Measurements from ENCODE around the gene THPO.

The THPO gene

DNA sequence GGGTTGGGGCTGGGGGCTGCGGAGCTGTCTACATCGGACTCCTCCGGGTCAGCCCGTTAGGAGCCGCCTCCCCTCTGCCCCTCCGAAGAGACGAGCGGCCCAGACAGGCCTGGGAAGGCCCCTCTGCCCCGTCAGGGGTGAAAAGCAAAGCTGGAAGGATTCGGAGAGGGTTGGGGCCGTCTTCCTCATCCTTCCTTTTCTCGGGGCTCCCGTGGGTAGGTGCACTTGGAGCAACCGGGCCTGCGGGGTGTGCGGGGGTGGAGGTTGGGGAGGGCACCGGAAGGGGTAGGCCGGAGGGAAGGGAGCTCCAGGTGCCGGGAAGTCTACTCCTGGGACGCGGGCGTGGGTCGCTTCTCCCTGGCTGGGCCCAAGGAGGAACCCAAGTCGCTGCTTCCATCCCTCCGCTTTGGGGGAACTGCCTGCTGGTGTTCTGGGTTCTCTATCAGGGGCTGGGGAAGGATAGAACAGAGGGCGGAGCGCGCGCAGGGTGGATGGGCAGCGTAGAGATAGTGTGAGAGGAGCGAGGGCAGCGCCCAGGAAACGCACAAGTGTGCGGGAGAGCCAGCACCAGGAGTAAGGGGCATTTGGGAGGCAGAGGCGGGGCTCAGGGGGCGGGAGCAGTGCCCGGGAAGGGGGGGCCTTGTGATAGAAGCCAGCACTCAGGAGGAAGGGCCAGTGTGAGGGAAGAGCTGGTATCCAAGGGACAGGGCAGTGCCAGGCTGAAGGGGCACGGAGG lies 15.9 kb downstream of the THPO start:
- peak; percentile 41 for DNase-seq

DNA sequence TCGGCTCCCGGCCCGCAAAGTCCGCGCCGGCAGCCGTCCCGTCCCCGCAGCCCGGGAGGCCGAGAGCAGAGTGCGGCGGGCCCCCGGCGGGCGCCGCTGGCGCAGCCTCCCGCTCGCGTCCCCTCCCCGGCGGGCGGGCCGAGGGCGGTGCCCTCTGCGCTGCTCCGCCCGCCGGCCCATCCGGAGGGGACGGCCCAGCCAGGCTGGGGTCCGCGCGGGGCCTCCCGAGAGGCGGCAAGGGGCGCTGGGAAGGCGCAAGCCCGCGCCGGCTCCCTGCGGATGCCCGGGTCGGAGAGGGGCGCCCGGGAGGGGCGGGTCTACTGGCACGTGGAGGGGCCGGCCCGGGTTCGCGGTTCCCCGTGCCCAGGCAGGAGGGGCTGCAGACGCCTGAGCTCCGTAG lies 16.5 kb downstream of the THPO start, which contains the start of the genes CLCN2 and POLR2H:
TSS of gene CLCN2 (minus strand) at position 74 of the 400 bp plus-strand sequence. CDS start 126 bp downstream, outside the sequence.
TSS of gene POLR2H (plus strand) at position 179 of the 400 bp plus-strand sequence. CDS start 1,783 bp downstream, outside the sequence.
- DNase-seq = peak; percentile 24

DNA sequence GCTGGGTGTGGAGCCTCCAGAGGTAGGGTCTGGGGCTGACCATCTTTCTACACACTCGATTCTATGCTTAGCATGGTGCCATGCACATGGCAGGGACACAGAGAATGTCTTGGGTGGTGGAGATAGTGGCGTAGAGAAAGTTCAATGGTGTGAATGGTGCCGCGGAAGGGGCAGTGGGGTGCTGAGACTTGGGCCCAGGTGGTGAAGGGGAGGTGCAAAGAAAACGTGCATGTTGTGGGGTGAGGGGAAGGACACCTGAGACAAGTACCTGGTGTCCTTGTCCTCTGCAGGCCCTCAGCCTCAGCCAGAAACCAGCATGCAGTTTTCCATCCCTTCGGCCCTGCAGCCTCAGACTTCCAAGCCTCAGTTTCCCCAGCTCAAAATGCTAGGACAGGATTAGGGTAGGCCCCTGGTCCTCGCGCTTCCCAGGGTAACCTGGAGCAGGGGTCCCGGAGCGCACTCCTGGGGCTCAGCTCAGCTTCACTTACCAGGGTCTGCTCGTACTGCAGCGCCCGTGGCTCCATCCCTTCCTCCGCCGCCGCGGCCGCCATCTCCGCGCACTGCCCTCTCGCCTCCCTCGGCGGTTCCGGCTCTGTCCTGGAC lies 17.0 kb downstream of the THPO start:
- DNase-seq = no peak

- DNase-seq = no peak
Measured at GRCh38 chr3:184360070-184360928, 17.7 kb downstream of the THPO start.

DNA sequence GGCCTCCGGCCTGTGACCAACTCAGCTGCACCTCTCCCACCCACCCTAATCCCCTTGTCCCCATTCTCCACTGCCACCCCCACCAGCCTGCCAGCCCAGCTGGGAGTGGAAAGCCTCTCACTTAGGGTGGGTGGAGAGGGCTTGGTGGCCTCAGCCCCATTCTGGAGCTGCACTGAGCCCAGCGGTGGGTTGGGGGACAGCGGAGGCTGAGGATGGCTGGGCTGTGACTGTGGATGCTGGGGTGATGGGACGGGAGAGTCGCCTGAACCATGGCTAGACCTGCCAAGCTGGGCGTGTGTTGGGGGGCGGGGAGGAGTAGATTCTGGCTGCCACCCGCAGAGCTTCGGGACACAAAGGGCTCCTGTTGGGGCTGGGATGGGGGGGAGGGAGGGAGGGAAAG lies 18.4 kb downstream of the THPO start:
- DNase-seq = no peak

DNA sequence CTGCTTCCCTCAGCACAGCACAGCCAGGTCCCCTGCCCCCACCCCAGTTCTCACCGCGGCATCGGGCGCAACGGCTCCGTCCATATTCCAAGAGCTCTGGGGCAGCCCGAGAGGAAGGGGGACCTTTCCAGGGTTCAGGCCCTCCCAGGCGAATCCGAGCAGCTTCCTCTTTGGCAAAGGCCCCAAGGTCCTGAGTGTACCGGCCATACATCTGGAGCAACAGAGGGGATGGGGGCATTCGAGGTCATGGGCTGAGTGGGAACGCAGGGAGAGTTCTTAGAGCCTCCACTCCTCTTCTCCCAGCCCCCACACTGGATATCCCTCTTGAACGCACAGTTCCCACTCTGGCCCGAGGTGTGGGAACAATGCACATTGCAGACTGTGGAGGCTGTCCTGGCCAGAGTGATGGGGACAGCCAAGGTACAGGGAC lies 19.1 kb downstream of the THPO start:
- DNase-seq = no peak

DNA sequence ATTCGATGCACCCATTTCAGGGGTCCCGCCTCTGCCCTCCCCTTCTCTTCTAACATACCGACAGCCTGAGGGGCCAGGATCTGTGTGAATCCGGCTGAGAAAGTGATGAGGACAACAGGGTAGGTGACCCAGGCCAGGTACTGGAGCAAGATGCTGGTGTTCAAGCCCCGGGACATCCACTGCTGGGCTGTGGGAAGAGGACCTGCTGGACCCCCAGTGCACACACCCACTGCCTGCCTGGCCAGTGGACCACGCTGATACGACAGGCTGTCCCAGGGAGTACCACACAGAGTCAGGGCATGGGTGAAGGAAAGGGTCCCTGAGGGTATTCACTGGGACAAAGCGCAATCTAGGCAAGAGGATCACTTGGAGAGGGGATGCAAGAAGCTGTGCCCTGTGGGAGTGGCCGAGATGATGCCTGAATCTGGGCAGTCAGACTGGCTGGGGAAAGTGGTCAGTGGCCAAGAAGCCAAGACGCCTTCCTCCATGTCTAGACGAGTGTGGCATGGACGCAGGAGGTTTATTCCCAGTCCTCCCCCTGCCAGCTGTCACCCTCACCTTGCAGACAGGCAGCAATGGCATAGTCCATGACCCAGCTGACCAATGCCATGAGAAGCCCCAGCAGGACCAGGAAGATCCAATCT lies 19.8 kb downstream of the THPO start:
- DNase-seq = no peak

DNA sequence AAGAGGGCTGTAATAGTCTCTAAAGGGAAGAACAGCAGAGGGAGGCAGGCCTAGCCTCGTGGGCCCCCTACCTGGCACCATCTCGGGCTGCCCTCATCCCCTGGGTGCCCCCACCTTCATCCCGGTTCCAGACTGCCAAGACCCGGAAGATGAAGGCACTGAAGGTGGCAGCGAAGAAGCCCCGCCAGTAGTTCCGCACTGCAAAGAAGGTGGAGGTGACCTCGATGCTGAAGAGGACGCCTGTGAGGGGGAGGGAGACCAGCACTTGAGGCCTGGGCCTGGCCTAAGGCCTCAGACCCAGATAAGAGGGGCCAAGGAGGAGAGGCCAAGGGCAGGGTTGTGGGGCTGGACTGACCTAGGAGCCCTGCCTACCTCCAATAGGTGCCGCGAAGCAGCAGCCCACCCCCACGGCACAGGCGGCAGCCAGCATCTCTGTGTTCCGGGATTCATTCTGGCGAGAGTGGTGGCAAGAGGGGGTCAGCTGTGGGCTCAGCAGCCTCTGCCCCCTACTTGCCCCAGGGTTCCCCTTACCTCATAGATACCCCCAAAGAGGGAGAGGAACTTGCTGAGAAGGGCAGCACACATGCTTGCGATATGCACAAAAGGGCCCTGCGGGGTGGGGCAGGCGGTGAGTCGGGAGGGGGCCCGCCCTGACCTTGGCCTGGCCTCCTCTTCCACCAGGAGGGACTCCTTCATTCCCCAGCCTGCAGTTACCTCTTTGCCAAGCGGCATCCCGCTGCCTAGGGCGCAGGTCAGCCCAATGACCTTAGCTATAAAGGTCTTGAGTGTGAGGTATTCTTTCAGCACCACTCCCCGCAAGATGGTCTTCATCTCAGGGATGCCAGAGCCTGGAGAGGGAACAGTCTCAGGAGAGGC lies 20.5 kb downstream of the THPO start:
- no peak for DNase-seq

DNA sequence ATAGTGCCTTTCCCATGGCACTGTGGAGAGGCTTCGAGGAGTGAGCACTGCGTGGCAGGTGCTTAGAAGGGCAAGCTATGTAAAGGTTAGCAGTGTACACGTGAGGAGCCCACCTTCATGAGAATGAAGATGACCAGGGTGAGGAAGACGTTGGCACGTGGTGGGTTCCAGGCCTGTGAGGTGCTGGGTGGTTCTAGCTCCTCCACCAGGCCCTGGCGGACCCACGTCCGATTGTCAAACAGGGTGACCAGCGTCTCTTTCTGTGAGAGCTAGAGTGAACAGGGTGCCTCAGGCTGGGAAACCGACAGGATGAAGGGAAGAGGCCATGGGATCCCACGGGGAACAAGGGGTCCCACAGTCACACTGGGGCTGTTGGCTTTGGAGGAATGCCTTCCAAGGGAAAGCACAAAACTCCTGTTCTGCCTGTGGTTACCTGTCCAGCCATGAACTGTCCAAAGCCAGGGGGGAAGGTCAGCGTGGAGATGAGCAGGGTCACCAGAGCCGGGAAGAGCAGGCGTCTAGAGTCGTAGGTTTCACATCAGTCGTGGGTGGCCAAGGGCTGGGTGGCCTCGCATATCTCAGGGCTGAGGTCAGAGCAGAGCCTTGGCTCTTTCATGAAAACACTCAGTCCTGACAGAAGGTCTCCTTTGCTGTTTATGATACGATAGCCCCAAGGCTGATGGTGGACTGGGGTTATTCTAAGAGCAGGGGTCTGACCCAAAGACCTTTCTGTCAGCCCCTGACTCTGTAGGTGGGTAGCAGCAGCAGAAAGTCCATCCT lies 22.6 kb downstream of the THPO start:
- no peak for DNase-seq

DNA sequence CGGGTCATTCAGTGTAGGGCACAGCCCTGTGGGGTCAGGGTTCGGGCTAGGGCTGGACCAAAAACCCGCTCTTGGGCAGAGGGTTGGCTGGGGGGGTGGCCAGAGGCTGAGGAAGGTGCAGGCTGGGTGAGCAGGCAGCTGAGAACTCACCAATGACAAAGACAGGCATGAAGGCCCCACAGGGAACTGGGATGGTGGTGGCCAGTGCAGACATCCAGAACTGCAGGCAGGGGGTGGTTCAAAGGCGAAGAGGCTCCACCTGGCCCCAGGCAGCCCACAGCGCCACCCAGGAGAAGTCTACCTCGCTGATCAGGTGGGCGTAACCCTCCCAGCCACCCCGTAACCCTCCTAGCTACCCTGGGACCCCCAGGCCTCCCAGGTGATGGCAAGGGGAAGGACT lies 23.3 kb downstream of the THPO start:
- no peak for DNase-seq

GRCh38 chr3:184354121-184354728 lies 23.8 kb downstream of the THPO start:
- peak; percentile 10 for DNase-seq

GRCh38 chr3:184353546-184353941 lies 24.5 kb downstream of the THPO start:
- DNase-seq = no peak

DNA sequence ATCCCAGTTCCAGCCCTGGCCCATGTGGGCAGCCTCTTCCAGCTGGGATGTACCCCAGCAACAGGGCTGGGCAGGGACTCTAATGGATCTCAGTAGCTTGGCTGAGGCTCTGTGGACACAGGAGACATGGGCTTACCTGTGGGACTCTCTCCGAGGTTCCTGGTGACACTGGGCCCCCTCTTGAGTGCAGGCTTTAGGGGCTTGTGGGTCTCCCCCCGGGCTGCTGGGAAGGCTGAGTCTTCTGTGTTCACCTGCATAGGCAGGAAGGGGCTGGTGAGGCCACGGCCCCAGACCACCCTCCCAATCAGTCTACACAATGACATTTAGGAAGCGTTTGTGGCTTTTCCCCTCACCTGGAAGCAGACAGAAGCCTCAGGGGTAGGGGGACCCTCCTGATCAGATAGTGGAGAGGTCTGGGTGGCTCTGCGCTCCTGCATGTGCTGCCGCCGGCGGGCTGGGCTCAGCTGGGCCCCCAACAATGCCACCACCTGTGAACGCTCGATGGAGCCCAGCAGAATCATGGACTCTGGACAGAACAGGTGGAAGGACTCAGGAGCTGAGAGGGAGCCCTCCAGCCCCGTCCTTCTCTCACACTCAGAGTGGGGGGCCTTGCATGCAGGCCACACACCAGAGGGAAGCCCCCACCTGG lies 25.0 kb downstream of the THPO start:
- no peak for DNase-seq

GRCh38 chr3:184352149-184352785 lies 25.7 kb downstream of the THPO start:
- no peak for DNase-seq

DNA sequence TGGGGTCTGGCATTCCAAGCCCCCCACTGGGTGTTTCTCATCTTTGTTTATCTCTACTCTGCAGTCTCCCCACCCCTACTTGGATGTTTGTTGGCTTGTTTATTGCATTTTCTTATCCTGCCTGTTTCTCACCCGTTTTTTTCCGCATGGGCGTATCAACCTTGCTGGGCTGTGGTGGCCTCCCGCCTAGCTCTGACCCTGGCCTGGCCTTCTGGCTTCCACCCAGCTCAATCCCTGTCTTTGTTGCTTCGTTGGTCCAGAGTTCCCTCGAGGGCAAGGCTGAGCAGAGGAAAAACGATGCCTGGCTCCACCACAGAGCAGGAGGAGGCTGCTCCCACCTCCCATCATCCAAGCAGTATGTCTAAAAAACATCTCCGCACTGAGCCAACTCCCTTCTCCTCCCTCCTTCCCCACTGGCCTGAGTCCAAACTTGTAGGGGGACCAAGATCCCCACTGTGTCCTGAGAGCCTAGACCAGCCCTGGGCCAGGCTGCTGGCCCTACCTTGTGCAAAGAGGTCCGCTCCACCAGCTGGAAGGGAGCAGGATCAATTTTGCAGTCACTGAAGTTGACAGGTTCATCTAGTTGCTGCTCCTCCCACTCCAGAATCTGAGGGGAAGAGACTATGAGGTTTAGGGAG lies 26.4 kb downstream of the THPO start:
- DNase-seq = no peak

DNA sequence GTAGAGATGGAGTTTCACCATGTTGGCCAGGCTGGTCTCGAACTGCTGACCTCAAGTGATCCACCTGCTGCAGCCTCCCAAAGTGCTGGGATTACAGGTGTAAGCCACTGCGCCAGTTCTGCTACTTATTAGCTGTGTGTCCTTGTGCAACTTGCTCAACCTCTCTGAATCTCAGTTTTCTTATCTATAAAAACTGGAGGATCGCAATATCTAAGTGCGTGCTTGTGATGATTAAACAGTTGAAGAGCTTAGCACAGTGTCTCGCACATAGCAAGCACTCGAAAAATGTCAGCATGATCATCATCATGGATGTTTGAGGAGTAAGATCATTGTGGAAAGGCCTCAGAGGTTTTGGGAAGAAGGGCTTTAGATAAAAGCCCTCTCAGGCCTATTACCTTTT lies 27.4 kb downstream of the THPO start:
- DNase-seq = no peak

GRCh38 chr3:184349563-184350470 lies 28.2 kb downstream of the THPO start:
- no peak for DNase-seq

DNA sequence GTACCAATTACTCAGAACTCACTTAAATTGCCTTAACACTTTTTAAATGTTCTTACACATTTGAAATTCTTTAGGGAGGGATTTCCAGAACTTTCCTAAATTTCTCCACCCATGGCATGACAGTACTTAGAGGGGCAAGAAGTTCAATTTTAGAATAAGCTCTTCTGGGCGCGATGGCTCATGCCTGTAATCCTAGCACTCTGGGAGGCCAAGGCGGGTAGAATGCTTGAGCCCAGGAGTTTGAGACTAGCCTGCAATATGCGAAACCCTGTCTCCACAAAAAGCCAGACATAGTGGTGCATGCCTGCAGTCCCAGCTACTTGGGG lies 30.0 kb downstream of the THPO start:
- DNase-seq = no peak

All from kidney glomerular epithelial cell (primary cell).